Sigmoid colon (tissue), 7 donors: ENCODE results near the gene RNMT. TPM values are rescaled to one million over a fixed set of nuclear protein-coding genes. Genes with fewer than 3 reads are reported as not detected.
"Not testable (repeated sequence)": the region's sequence is repeated elsewhere in the genome, so short reads cannot be mapped to it uniquely, and the experiment has no call there.

Source experiments
- DNase-seq: peaks from one replicate; pipeline ENCODE4 v3.0.0-alpha.2; 2019
- H3K27ac ChIP-seq, 4 donors: fragments of 200-600 bp; sonication (generic); one replicate each; pipeline ENCODE4 v1.5.1; 2016 to 2019; ENCODE audit warnings: mild to moderate bottlenecking in 1 of 4
- H3K27me3 ChIP-seq, 3 donors: fragments of 200-600 bp; sonication (generic); one replicate each; pipeline ENCODE4 v1.5.1; 2019; ENCODE audit warnings: mild to moderate bottlenecking in 1 of 3
- H3K36me3 ChIP-seq, 4 donors: fragments of 200-600 bp; sonication (generic); one replicate each; pipeline ENCODE4 v1.5.1; 2016 to 2019
- H3K4me1 ChIP-seq, 4 donors: fragments of 200-600 bp; sonication (generic); one replicate each; pipeline ENCODE4 v1.5.1; 2017 to 2019
- H3K4me3 ChIP-seq, 4 donors: fragments of 200-600 bp; sonication (generic); one replicate each; pipeline ENCODE4 v1.5.1; 2017 to 2019; ENCODE audit warnings: mild to moderate bottlenecking in 2 of 4, moderate library complexity in 1 of 4
- H3K9me3 ChIP-seq, 4 donors: fragments of 200-600 bp in 3 of 4; sonication (generic) in 3 of 4; one replicate each; pipeline versions ENCODE4 v1.5.1 to v1.6.1; 2013 to 2019
- CTCF ChIP-seq, 4 experiments: fragments of 450-650 bp in 3 of 4; fragments of 200-600 bp in 1 of 4; IDR thresholded peaks; one replicate each; pipeline ENCODE4 v1.5.1; 2016 to 2019; ENCODE audit warnings: antibody characterized with exemption in 4 of 4, mild to moderate bottlenecking in 3 of 4, moderate library complexity in 2 of 4
- EP300 ChIP-seq, 4 donors: sonication (generic); formaldehyde crosslinking; IDR thresholded peaks; one replicate each; pipeline ENCODE4 v1.6.1; 2017; ENCODE audit warnings: antibody characterized with exemption in 4 of 4
- POLR2A ChIP-seq, 2 donors: fragments of 450-650 bp; IDR thresholded peaks; one replicate each; pipeline ENCODE4 v1.6.1; 2016; ENCODE audit warnings: antibody characterized with exemption in 2 of 2, mild to moderate bottlenecking in 2 of 2, moderate library complexity in 2 of 2
- POLR2AphosphoS5 ChIP-seq, 4 donors: sonication (generic); formaldehyde crosslinking; IDR thresholded peaks; one replicate each; pipeline ENCODE4 v1.6.1; 2017; ENCODE audit warnings: antibody characterized with exemption in 4 of 4
- WGBS, 2 donors: extraction: QIAGEN DNeasy Blood & Tissue Kit; methylation state at CpG; one replicate each; pipeline ENCODE4 v1.1.7; 2013; 5-methylcytosine and 5-hydroxymethylcytosine counted together
- intact Hi-C: fragments of 100-400 bp; cut with DNase I; formaldehyde crosslinking; loops from one replicate; pipeline ENCODE4 v1.15.1; 2023
- polyA plus RNA-seq, 3 donors: library from polyadenylated mRNA; stranded (reverse); fragments of 200-250 nt; gene quantifications; one replicate each; pipeline ENCODE4 v1.2.3, GENCODE V29; 2013
- total RNA-seq, 4 donors: library from RNA; depleted of rRNA; stranded (reverse); fragments of >200 nt; gene quantifications; one replicate each; pipeline ENCODE4 v1.1.0, GENCODE V29; 2016
- donor health status: healthy with polysubstance abuse.
- donor health status: Bipolar disorder and iron deficiency.
- donor health status: healthy.

Gene RNMT
- total RNA-seq (10 to 100 TPM; 16.1 to 22.3 (median 21.7) TPM), polyA plus RNA-seq (10 to 100 TPM in 1 of 3 donors, 1 to 10 TPM in 2; 7.2 to 11.7 (median 7.9) TPM)

- DNase-seq, result peak; percentile 98
These were observed at the start of gene RNMT, which contains the start of gene FAM210A for GRCh38 chr18:13726232-13726971. RNMT (plus strand) TSS chr18:13726673; CDS start chr18:13731518, 4,845 bp downstream. FAM210A (minus strand) TSS chr18:13726558; CDS start chr18:13682077, 44,481 bp downstream.

GRCh38 chr18:13677350-13677749 is 49.1 kb upstream of the RNMT start:
- intact Hi-C loops, H3K4me1 ChIP-seq, H3K9me3 ChIP-seq, H3K27me3 ChIP-seq, DNase-seq, H3K4me3 ChIP-seq, H3K36me3 ChIP-seq, H3K27ac ChIP-seq: not testable (repeated sequence)
- WGBS, 2 donors, result 97% methylated on average over 13 of the region's 13 CpGs

More at GRCh38 chr18:13726232-13726971, at the start of gene RNMT, which contains the start of gene FAM210A:
- intact Hi-C loops, result loop anchor here (2.0 to 10.0 kb wide), 7 partner anchors 112 to 1024 kb away; partner anchors contain the start of genes CEP192, CEP76, PSMG2 and PTPN2
- peak within 1 kb of the TSS; percentile 93 to 95 (median 95) for H3K27ac ChIP-seq
- WGBS, 2 donors, result 1% methylated on average over 76 of the region's 76 CpGs
- H3K9me3 ChIP-seq, result no peaks in the 10 kb centered on the region
- peak within 1 kb of the TSS; percentile 80 to 98 (median 94) for H3K4me3 ChIP-seq
- no peaks in the 10 kb centered on the region for H3K36me3 ChIP-seq
- TF ChIP-seq EP300 (IDR thresholded peaks at IDR 0.05), result peak in 2 of 4 donors; percentile 47 to 94
- TF ChIP-seq POLR2AphosphoS5 (IDR thresholded peaks at IDR 0.05), result peak; percentile 92 to 99 (median 96)
- peak; percentile 51 to 63 for TF ChIP-seq POLR2A (IDR thresholded peaks at IDR 0.05)
- no peak for TF ChIP-seq CTCF (IDR thresholded peaks at IDR 0.05)
- H3K27me3 ChIP-seq, result no peaks in the 10 kb centered on the region
- peaks cover 0 to 31% (median 29%) of the 10 kb centered on the region in 4 donors for H3K4me1 ChIP-seq

GRCh38 chr18:13680612-13681011 is 45.9 kb upstream of the RNMT start:
- TF ChIP-seq CTCF (IDR thresholded peaks at IDR 0.05) (peak in 3 of 4 experiments; percentile 37 to 58 (median 53)), EP300 (IDR thresholded peaks at IDR 0.05) (no peak)
- no peaks in the 10 kb centered on the region for H3K9me3 ChIP-seq
- H3K36me3 ChIP-seq, result no peaks in the 10 kb centered on the region
- DNase-seq, result no peak
- peaks cover 0 to 4% (median 0%) of the 10 kb centered on the region in 4 donors for H3K4me1 ChIP-seq
- 67 to 83% methylated on average over 5 of the region's 5 CpGs for WGBS, 2 donors
- intact Hi-C loops, result no loop called here
- H3K4me3 ChIP-seq, result no peak overlapping the region
- H3K27ac ChIP-seq, result peak overlapping the region in 1 of 4 donors; percentile 5
- H3K27me3 ChIP-seq, result no peaks in the 10 kb centered on the region

- no peak overlapping the region for H3K27ac ChIP-seq
- no peaks in the 10 kb centered on the region for H3K27me3 ChIP-seq
- no peak for DNase-seq
- H3K9me3 ChIP-seq, result no peaks in the 10 kb centered on the region
- H3K36me3 ChIP-seq, result no peaks in the 10 kb centered on the region
- TF ChIP-seq POLR2A (IDR thresholded peaks at IDR 0.05) (no peak), EP300 (IDR thresholded peaks at IDR 0.05) (no peak)
- H3K4me3 ChIP-seq, result no peak overlapping the region
- intact Hi-C loops, result no loop called here
- peaks cover 0 to 4% (median 0%) of the 10 kb centered on the region in 4 donors for H3K4me1 ChIP-seq
- WGBS, 2 donors, result 96 to 97% methylated on average over 6 of the region's 6 CpGs
These were observed 44.8 kb upstream of the RNMT start for GRCh38 chr18:13681701-13682100.

GRCh38 chr18:13684546-13684945 is 41.9 kb upstream of the RNMT start:
- Histone ChIP-seq H3K36me3 (no peaks in the 10 kb centered on the region), H3K4me3 (no peak overlapping the region), H3K27me3 (no peaks in the 10 kb centered on the region), H3K9me3 (no peaks in the 10 kb centered on the region), H3K27ac (no peak overlapping the region), H3K4me1 (no peaks in the 10 kb centered on the region)
- 92 to 99% methylated on average over 4 of the region's 4 CpGs for WGBS, 2 donors
- TF ChIP-seq POLR2AphosphoS5 (IDR thresholded peaks at IDR 0.05) (no peak), CTCF (IDR thresholded peaks at IDR 0.05) (no peak), POLR2A (IDR thresholded peaks at IDR 0.05) (no peak)
- DNase-seq, result no peak
- intact Hi-C loops, result no loop called here
